Activated CD4-positive, alpha-beta T cell treated with anti-CD3 and anti-CD28 coated beads, Interleukin-2, amount 50 U/mL, for 4 hours (primary cell): ENCODE measurements around the gene NISCH.

Experiments
- DNase-seq, 2 experiments: peaks; one replicate each; pipeline ENCODE4 v3.0.0-alpha.2; 2020

NISCH gene

DNA sequence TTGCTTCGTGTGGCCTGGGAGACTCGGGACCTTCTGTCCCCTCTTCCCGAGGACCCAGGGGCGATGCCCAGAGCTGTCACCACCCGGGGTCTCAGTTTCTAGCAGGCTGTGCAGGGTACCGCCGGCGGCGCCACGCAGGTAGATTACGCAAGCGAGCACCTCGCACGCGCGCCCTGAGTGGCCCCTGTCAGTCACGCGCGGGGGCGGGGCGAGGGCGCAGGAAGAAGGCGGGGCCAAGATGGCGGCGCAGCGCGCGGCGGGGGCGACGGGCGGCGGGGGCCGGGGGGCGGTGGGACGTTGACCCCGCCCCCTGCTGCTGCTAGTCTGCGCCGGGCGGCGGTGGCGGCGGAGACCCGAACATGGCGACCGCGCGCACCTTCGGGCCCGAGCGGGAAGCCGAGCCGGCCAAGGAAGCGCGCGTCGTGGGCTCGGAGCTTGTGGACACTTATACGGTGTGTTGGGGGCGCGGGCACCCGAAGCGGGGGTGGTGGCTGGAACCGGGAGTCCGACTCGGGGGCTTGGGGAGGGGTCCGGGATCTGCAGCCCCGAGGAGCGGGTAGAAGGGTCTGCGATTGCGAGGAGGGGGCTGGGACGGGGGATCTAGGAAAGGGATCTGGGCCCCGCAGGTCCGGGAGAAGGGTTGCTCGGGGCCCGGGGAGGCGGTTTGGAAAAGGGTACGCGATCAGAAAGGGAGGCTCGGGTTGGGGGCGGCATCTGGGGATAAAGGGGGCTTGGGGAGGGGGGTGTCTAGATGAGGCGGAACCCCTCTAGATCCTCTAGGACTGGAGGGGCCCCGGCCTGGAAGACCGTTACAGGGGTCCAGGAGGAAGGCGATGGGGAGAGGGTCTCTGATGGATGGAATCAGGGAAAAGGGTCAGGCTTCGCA, at the start of gene NISCH:
NISCH (plus strand) TSS at position 322 of the 886 bp plus-strand sequence; CDS start at position 360, 38 bp downstream.
- peak; percentile 95 to 97 for DNase-seq

DNA sequence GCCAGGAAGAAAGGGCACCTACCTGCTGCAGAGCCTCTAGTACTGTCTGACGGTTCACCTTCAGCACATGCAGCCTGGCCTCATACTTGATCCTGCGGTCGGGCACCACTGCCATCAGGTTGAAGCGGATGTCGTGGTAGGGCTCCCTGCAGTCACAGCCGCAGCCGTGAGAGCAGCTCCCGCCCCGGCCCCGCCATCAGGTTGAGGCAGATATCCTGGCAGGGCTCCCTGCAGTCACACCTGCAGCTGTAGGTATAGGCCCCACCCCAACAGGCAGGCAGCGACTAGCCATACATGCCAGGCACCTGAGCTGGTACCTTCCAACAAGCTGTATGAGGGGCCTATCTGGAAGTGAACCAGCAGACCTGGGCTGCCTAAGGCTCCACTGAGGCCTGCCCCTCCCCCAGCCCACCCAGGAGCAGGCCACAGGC, 49.2 kb upstream of the NISCH start:
- no peak for DNase-seq

DNA sequence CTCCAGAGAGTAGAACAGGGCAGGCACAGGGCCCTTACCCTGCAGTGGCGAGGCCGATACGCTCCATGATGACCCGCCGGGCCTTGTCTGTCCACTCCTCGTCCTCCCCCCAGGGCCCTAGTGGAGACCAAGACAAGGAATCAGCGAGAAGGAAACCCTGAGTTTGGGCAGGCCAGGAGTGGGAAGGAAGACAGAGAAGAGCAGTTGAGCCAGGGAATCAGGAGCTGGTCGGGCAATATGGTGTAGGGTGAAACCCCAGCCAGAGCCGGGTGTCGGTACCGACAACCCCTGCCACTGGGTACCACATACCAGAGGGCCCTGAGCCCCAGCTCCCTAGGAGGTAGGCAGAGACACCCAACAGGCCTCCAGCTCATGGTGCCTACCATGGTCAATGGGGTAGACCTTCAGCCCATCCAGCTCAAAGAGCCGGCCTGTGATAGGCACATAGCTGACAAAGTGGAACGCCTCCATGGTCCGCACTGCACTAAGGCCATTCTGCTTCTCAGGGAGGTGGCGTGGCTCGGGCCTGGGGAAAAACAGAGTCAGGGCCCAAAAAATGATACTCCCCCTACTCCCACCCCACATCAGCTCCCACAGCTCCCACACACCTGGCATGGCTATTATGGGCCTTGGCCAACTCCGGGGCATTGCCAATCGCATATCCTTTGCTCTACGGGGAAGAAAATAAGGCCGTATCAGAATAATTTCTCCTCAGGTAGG, 48.5 kb upstream of the NISCH start:
- DNase-seq: no peak

DNA sequence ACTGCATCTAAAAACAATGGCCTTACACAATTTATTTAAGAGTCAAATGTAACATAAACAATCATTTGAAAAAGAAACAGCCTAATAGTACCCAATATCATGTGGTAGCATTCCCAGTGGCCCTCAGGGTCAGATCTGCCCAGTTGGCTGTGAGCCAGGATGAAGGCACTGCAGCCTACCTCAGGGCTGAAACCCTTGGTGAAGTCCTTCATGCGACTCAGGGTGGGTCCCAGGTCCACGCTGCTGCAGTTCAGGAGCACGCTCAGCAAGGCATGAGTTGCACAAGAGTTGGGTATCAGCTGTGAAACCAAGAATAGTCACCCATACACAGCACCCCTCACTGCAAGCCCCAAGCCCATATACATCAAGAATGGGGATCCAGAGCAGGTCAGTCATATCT, 47.6 kb upstream of the NISCH start:
- no peak for DNase-seq

DNA sequence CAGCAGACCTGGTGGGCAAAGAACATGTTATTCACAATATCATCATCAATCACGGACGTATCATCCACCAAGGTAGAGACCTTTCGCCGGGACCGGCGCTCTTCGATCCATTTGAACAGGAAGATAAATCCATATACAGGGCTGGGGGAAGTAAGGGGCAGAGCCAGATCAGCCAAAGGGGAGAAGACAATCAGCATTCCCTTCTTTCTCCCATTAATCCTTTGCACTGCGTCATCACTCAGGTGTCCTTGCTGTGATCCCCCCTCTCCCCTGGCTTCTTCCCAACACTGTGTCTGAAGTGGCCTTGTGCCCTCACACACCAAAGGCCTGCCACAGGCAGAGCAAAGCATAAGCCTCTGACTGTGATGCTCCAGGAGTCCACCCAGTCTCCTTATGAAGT, 46.9 kb upstream of the NISCH start:
- no peak for DNase-seq

DNA sequence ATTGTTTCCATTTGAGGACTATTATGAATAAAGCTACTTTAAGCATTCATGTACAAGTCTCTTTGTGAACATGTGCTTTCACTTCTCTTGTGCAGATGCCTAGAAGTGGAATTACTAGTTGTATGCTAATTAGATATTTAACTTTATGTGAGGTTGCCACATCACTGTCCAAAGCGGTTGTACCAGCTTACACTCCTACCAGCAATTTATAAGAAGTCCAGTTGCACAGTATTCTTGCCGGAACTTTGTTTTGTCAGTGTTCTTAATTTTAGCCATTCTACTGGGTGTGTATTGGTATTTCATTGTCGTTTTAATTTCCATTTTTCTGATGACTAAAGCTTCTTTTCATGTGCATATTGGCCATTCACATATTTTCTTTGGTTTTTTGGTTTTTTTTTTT, 39.6 kb upstream of the NISCH start:
- DNase-seq: no peak

DNA sequence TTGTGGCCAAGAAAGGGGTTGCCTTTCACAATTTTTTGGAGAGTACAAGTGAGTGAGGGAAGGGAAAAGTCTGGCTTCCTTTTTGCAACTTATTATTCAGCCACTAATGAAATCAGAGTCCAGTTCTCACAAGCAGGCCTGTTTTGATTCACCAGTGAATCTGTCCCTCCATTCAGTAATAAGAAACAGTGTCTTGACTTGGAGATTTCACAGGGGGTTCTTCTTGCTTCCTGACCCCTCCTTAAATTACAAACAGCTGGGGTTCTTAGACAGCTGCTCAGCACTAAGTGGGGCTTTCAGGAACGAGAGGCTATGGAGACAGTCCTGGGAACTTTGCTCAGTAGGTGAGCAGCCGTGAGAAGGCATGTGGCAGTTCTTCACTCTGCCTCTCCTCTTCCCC, 35.0 kb upstream of the NISCH start:
- DNase-seq: no peak

DNA sequence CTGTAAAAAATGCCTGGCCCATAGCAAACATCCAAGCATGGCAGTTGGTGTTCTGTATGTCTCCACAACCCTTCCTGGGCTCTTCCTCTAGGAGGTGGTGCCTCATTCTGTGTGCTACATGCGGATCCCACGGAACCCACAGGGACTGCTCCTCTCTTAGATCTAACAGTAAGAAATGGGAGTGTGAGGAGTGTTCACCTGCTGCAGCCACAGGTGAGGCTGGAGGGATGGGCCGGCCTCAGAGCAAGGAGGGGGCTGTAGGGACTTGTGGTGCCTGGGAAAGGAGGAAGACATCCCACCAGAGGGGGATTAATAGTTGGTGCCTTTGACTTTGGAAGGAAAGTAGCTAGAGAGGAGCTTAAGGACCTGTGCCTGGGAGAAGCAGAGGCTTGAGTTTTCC, 32.7 kb upstream of the NISCH start:
- no peak for DNase-seq

DNA sequence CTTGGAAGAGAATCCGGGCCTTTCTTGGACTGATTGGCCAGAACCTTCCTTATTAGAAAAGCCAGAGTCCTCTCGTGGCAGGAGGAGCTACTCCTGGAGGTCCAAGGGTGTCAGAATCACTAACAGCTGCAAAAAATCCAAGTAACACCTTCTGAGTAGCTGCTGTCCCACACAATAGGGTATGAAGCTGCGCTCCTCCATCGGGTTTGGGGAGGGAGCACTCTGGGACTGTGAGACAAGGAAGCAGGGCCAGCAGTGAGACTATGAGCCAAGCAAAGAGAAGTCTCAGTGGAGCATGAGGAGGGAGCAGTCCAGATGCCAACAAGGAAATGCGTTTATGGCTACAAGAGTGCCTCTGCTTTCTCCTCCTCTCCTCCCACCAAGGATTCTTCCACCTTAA, 32.2 kb upstream of the NISCH start:
- DNase-seq: no peak

DNA sequence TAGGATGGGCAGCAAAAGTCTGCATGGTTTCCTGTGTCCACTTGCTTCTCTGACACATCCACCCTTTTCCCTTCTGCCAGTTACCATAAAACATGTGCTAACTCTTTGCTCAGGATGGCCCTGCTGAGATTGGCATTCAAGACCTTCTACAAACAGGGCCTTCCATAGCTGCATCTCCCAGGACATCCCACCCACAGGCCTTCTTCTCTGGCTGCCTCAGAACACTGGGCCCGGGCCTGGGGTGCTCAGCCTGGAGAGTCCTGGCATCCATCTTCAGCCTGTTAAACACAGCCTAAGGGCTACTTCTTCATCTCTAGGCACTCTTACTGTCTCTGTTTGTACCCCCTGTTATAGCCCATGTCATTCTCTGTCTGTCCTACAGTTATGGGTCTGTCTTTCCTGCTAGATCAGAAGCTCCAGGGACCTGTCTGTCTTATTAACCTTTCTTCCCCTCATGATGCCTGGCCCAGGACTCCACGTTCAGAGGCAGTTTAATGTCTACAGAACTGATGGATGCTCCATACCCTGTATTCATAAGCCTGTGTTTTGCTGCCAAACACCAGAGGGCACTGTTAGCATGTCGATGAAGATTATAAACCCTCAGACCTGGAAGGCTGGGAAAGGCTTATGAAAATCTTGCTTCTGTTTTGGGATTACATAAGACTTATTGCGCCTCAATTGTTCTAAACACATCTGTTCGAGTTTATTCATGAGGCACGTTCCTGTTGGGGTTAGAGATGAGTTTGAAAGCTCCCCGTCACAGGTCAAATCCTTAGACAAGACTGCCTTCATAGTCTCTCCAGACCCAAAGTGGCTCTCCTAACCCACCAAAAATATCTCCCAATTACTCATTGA, 27.0 kb upstream of the NISCH start:
- DNase-seq: peak in 1 of 2 experiments; percentile 25

DNA sequence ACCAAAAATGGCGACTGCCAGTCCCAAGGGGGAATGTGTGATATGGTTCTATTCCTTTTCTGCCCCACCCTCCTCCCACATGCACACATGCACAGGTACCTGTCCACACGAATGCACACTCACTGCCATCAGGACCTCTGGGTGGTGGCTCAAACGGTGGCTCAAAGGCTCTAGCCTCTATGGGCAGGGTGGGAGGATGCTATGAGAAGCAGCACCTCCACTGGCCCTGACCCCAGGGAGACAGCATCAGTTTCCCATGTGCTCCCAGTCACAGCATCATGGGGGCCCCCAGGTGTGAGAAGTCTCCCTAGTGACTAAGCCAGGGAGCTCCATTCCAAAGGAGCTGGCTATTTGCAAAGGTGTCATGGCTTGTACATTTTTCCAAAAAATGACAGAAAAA, 26.4 kb upstream of the NISCH start:
- DNase-seq: no peak

DNA sequence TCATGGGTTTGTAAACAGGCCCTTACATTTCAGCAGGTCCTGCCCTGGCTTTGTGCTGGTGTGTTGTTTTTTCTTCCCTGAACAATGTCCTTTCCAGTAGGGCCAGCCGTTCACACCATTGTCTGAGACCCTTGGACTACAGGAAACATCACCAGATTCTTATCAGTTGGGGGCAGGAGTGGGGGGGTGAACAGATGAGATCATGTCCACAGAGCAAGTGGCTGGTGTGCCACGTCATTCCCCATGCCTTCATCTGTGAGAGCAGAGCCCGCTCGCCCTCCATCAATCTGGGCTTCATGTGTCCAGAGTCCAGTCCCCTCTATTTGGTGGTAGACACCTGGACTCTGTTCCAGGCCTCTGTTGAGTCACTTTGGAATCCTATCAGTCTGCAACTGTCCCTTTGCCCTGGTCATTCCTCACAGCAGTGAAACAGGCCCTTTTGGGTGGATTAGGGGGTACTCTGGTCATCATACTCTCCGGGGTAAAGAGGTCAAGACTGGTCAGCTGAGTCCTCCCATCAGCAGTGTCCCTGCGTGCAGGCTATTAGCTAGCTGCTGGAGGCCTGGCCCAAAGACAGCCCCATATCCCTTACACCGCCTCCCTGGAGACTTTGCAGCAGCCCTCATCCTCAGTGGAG, 25.5 kb upstream of the NISCH start:
- DNase-seq: no peak

DNA sequence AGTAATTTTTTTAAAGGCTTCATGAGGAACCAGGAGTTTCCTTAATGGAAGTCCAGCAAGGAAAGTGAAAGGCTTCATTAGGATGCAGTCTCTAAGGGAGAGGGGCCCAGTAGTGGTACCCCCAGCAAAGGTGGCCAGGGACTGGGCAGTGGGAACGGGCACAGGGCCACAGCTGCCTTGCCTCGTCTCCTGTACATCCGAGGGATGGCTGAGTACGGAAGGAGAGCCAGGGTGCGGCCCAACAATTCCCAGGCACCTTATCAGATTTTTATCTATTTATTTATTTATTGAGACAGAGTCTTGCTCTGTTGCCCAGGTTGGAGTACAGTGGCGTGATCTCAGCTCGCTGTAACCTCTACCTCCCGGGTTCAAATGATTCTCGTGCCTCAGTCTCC, 25.0 kb upstream of the NISCH start:
- no peak for DNase-seq

DNA sequence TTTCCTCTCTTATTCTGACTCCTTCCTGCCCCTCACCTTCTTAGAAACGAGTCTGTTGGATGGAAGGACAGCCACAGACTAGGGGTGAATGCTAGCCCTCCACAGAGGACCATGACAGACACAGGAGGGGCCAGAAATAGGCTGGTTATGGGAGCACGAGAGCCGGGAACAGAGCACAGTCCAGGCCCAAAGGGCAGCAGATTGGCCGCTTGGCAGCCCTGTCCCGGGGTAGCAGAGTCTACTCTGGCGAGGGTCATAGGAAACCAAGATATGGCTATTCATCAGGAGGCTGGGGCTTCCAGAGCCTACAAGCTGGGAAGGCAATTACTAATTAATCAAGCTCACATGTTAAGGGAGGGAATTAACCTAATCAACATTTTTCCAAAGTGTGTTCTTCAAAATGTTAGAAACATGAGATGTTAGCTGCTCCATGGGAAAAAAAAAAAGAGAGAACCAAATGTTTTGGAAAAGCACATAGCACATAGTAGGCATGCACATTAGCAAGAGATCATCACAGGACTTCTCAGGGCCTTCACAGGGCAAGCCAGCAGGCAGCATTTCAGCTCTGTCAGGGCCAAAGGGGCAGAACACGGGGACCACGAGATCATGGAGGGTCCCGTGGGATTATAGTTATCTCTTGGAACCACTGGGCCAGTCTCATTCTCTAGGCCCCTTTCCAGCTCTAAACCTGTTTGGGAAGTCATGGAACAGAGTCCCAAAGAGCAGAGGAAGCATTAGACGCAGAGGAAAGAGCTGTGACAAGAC, 23.8 kb upstream of the NISCH start:
- no peak for DNase-seq

DNA sequence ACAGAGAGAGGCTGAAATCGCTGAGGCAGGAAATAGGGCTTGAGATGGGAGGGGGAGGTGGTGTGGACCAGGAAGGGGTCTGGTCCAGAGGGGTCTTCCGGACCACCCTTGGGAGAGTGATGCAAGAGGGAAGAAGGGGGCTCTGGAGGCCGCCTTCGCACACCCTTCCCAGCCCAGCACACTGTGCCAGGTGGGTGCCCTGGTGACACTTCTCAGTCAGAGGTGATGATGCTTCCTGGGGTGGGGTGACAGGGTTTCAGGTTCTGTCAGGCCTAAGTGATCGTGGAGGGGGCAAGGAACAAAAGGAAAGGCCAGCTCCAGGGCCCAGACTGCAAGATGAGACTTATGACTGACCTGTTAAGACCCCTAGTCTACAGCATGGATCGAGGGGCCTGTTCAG, 23.2 kb upstream of the NISCH start:
- DNase-seq: no peak

DNA sequence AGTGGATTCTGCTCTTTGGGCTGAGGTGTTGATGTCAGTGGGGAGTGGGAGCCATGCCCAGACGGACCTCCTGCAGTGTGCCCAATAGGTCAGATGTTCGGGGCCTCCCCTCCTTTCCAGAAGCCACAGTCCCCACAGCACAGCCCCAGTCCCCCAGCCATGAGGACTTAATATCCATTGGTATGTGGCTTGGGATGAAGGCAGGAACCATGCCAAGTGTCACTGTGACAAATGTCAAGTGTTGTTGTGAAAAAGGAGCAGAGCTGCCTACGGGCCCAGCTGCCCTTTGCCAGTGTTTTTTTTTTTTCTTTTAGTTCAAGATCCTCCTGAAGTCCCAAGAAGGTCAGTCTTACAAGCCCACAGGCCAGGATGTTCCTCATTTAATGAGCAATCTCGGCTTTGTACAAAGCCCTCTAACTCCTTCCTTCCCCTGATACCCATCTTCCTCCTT, 22.7 kb upstream of the NISCH start:
- DNase-seq: no peak

DNA sequence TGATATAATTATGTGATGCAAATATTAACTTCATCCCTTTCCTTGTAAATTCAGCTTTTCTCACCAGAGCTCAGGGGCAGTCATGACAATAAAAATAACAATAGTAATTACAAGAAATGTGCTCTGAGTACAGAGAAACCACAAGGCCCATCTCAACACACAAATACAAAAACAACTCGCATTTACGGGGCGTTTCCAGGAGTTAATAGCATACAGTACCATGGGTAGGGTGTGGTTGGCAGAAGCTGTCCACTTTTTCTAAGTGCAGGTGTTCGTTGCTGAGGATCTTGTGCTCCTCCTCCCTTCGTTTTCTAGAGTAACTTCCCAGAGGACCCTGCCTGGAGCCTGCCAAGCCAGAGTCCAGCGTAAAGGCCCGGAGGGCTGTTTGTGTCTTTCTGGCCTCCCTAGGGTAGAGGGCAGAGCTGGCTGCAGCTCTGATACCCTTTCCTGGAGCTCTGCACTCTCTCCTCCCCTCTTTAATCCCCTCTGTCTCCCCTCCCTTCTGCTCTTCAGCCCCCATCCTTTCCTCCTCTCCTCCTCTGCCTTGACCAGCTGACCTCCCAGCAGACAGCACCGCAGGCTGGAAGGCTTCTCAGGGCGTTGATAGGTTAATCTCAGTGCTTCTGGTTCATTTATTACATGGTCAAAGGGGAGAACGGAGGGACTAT, 21.9 kb upstream of the NISCH start:
- no peak for DNase-seq

DNA sequence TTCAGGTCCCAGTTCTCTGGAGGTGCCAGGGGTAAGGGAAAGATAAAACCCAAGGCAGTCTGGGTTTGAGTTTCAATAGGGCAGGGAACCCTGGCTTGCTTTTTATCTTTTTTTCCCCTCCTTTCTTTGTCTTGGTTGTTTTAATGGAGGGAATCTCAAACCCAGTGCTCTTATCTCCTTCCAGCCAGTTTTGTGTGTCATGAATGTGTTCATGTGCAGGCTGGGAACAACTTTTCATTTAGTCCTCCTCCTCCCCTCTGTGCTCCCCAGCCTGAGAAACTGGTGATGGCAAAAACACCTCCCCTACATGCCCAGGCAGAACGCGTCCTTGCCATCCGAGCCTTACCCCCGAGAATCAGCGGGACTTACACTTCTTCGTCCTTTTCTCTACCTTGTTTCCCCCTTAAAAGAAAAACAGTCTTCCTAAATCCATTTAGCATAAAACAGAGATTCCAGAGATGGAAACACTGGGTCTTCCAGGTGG, 21.4 kb upstream of the NISCH start:
- no peak for DNase-seq

DNA sequence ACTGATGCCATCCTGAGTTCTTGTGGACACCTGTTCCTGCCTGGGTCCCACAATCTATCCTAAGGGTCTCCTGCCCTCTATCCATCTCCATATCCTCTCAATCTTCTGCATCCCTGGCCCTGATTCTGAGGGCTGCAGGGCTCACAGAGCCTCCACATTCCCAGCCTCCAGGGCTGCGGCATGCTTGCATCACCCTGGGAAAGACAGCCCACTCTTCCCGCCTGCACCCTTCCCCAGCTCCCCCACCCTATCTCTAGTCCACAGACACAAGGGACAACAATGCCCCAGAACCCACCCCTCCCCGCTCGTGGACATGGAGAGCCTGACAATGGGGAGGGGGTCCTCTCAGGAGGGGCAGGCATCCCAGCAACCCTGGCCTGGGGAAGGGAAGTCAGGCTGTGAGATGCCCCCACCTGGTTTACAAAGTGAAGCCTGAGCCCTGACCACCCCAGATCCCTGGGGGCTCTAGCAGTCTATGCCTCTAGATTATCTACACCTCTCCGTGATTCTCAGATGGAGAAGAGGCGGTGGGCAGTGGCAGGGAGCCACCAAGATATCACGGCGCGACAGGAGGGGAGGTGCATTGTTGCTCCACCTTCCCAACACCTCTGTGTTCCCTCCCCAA, 20.8 kb upstream of the NISCH start:
- DNase-seq: no peak

DNA sequence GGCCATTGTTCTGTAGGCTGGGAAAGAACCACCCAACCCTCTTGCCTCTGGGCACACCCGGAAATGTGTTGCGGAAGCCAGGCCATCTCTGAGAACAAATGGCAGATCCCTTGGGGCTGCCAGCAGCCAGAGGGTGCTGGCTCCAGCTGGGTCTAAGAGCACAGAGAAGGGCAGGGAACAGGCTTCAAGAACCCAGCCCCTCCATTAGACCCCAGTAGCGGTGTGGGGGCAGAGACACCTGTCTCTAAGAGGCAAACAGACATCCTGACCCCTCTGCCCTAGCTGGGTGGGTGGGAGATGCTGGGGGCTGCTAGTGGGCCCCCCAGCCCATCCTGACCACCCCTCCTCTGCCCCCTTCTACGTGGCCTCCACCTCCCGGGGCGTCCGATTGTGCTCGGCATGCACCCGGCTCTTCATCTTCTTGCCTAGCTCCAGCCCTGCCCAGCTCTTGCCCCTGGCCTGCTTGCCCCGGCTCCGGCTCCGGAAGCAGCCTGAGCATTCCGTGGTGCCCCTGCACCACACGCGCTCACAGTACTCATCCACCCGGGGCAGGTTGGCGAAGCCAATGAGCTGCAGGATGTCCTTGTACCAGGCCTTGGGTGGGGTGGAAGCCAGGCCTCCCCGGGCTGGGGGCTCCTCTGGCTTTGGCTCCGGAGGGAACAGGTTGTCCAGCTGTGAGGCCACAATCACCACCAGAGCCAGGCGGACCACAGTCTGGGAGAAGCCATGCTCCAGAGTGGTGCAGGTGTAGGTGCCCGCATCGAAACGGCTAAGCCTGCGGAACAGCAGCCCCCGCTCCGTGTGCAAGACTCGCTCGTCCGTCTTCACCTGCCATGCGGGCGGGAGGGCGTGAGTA, 19.9 kb upstream of the NISCH start:
- no peak for DNase-seq
